Measurements from ENCODE around the gene APEH.

The APEH gene

GRCh38 chr3:49652218-49652902, 21.8 kb upstream of the APEH start:
- DNase-seq: no peak

DNA sequence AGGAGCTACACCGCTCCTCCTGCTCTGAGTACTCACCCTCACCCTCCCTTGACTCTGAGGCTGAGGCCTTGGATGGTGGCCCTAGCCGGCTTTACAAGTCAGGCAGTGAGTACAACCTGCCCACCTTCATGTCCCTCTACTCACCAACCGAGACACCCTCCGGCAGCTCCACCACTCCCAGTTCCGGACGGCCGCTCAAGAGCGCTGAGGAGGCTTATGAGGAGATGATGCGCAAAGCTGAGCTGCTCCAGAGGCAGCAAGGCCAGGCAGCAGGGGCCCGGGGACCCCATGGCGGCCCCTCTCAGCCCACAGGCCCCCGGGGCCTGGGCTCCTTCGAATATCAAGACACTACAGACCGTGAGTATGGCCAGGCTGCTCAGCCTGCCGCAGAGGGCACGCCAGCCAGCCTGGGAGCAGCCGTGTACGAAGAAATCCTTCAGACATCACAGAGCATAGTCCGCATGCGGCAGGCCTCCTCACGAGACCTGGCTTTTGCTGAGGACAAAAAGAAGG, 21.2 kb upstream of the APEH start:
- no peak for DNase-seq

DNA sequence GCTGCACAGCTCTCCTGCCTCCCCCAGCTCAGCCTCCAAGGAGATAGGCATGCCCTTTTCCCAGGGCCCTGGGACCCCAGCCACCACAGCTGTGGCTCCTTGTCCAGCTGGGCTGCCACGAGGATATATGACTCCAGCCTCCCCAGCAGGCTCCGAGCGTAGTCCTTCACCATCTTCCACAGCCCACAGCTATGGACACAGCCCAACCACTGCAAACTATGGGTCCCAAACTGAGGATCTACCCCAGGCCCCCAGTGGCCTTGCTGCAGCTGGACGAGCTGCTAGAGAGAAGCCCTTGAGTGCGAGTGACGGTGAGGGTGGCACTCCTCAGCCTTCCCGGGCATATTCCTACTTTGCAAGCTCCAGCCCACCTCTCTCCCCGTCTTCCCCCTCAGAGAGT, 20.5 kb upstream of the APEH start:
- no peak for DNase-seq

GRCh38 chr3:49654176-49654825, 19.9 kb upstream of the APEH start:
- no peak for DNase-seq

DNA sequence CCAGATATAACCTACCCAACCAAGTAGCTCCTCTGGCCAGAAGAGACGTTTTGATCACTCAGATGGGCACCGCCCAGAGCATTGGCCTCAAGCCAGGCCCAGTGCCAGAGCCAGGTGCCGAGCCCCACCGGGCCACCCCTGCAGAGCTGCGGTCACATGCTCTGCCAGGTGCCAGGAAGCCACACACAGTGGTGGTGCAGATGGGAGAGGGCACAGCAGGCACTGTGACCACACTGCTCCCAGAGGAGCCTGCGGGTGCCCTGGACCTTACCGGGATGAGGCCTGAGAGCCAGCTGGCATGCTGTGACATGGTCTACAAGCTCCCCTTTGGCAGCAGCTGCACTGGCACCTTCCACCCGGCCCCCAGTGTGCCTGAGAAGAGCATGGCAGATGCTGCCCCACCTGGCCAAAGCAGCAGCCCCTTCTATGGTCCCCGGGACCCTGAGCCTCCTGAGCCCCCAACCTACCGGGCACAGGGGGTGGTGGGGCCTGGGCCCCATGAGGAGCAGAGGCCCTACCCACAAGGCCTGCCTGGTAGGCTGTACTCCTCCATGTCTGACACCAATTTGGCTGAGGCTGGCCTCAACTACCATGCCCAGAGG, 19.1 kb upstream of the APEH start:
- DNase-seq: no peak

DNA sequence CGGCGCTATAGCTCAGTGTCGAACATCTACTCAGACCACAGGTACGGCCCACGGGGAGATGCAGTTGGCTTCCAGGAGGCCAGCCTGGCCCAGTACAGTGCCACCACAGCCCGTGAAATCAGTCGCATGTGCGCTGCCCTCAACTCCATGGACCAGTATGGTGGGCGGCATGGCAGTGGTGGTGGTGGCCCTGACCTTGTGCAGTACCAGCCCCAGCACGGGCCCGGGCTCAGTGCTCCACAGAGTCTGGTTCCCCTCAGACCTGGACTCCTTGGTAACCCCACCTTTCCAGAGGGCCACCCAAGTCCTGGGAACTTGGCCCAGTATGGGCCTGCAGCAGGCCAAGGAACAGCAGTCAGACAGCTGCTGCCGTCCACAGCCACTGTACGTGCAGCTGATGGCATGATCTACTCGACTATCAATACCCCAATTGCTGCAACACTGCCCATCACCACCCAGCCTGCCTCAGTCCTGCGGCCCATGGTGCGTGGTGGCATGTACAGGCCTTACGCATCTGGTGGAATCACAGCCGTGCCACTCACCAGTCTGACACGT, 18.3 kb upstream of the APEH start:
- no peak for DNase-seq

DNA sequence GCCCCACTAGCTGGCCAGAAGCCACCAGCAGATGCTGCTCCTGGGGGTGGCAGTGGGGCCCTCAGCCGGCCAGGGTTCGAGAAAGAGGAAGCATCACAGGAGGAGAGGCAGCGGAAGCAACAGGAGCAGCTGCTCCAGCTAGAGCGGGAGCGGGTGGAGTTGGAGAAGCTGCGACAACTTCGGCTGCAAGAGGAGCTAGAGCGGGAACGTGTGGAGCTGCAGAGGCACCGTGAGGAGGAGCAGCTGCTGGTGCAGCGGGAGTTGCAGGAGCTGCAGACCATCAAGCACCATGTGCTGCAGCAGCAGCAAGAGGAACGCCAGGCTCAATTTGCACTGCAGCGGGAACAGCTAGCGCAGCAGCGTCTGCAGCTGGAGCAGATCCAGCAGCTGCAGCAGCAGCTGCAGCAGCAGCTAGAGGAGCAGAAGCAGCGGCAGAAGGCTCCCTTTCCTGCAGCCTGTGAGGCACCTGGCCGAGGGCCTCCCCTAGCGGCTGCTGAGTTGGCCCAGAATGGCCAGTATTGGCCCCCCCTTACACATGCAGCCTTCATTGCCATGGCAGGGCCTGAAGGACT, 17.5 kb upstream of the APEH start:
- DNase-seq: no peak

GRCh38 chr3:49657208-49657915, 16.8 kb upstream of the APEH start:
- DNase-seq: no peak

DNA sequence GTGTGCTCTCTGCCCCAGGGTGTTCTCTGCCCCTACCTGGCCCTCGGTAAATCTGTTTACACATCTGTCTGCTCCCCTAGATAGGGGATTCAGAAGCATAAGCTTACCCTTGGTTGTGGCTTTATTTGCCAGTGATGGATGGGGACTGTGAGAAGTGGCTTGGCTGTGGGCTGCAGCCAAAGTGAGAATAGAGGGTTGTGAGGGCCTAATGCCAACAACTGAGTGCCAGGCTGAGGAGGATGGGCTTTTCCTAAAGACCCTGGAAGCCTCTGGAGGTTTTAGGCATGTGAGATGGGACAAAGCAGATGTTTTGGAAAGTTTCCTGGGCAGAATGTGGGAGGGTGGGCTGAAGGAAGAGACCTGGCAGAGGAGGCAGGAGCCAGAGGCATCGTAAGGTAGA, 15.4 kb upstream of the APEH start:
- no peak for DNase-seq

DNA sequence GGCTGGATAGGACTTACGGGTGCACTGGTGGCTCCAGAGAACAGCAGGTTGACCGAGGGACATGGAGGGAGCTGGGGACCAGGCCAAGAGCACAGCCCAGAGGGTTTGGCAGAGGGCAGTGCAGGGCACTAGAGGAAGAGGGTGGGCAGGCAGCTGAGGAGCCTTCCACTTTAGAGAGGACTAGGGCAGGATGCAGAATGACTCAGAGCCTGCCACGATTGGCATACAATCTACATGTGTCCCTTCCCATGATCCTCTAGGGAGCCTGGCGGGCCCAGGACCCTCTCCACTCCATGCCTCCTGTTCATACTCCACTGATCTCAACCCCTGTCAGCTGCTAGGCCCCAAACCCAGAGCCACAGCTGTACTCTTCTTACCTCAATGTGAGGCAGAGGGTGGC, 14.4 kb upstream of the APEH start:
- DNase-seq: no peak

DNA sequence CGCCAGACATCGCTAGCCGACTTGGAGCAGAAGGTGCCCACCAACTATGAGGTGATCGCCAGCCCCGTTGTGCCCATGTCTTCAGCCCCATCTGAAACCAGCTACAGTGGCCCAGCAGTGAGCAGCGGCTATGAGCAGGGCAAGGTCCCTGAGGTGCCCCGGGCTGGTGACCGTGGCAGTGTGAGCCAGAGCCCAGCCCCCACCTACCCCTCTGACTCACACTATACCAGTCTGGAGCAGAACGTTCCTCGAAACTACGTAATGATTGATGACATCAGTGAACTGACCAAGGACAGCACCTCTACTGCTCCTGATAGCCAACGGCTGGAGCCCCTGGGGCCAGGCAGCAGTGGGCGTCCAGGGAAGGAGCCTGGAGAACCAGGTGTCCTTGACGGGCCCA, 12.9 kb upstream of the APEH start:
- DNase-seq: no peak

DNA sequence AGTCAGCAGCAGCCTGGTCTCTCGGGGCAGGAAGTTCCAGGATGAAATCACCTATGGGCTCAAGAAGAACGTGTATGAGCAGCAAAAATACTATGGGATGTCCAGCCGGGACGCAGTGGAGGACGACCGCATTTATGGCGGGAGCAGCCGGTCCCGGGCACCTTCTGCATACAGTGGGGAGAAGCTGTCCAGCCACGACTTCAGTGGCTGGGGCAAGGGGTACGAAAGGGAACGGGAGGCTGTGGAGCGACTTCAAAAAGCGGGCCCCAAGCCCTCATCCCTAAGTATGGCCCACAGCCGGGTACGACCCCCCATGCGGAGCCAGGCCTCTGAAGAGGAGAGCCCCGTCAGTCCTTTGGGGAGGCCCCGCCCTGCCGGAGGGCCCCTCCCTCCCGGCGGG, 12.1 kb upstream of the APEH start:
- DNase-seq: no peak

DNA sequence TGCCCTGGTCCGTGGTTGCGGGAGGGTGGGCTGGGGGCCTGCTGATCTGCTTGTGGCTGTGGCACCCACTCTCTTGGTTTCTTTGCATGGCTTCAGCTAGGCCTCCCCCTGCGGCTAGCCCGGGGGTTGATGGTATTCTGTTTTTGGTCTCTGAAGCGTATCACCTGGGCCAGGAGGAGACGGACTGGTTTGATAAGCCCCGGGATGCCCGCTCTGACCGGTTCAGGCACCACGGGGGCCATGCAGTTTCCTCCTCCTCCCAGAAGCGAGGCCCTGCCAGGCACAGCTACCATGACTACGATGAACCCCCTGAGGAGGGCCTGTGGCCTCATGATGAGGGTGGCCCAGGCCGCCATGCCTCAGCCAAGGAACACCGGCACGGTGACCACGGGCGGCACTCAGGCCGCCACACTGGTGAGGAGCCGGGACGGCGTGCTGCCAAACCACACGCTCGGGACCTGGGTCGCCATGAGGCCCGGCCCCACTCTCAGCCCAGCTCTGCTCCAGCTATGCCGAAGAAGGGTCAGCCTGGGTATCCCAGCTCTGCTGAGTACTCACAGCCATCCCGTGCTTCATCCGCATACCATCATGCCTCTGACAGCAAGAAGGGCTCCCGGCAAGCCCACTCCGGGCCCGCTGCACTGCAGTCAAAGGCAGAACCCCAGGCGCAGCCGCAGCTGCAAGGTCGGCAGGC, 11.3 kb upstream of the APEH start:
- no peak for DNase-seq

DNA sequence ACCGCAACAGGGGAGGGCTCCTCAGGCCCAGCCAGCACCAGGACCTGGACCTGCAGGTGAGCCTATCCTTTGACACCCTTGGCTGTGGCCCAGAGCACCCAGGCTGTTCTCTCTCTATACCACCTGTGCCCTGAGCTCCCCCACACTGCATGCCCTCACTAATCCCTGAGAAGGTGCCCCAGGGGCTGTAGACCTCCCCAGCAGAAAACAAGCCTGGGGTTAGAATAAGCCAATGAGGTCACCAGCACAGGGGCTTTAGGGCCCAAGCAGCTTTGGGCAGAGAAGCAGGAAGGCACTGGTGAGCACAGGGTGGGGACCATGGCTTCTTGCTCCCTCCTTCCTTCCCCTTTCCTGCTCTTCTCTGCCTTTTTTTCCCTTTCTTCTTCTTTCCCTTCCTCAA, 10.3 kb upstream of the APEH start:
- DNase-seq: no peak

DNA sequence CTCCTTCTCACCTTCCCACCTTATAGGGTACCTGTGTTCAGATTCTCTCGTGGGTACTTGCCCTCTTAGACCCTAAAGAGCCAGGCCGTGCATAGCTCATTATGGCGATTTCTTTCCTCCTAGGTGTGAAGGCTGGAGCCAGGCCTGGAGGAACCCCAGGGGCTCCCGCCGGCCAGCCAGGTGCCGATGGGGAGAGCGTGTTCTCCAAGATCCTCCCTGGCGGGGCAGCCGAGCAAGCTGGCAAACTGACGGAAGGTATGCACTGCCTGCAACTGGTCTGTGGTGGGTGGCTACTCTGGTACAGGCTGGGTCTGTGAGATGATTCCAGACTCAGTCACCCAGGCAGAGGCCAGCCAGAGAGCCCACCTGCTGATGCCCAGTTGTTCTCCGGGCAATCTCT, 9.9 kb upstream of the APEH start:
- no peak for DNase-seq

DNA sequence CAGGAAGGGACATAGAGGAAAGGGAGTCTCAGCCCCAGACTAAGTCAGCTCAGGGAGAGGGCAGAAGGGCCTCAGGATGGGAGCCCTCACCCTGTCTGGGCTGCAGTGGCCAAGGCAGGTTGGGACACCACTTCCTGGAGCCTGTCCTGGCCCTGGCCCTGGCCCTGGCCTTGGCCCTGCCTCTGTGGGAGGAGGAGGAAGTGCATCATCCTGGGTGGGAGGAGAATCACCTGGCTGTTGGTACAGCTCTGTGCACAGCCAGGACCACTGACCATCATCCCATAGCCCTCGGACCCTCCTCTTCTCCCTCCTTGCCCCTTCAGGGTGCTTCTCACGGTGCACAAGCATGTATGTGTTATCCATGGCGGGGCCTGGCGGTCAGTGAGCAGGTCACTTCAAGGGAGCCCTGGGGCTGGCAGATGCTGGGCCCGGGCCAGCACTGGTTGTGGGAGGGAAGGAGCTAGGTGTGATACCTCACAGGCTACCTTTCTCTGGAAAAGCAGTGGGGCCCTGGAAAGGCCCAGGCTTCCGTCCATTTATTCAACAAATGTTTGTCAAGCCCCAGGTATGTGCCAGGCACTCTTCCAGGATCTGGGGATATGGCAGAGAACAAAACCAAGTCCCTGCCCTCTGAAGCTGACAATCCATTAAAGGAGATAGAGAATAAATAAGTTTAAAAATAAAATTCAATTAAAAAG, 8.2 kb upstream of the APEH start:
- no peak for DNase-seq

DNA sequence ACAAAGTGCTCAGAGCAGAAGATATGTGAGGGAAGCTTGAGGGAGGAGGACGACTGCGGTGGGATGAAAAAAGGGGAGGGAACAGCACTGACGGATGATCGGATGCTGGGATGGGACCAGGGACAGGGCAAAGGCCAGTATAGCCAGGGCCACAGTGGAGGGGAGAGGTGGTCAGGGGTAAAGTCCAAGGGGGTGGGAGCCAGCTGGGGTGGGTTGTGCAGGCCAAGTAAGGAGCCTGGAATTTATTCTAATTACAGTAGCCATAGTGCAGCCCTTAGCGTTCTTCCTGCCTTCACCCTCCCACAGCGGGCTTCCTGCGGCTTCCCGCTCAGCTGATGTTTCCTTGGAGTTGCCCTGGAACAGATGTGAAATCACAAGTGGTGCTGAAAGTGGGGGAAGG, 7.6 kb upstream of the APEH start:
- no peak for DNase-seq

GRCh38 chr3:49667701-49668413, 6.3 kb upstream of the APEH start:
- DNase-seq: no peak

- DNase-seq: no peak
These were observed 5.7 kb upstream of the APEH start for GRCh38 chr3:49668414-49668797.

- no peak for DNase-seq
These were observed 5.3 kb upstream of the APEH start for GRCh38 chr3:49668861-49669260.

GRCh38 chr3:49669352-49669751, 4.8 kb upstream of the APEH start:
- no peak for DNase-seq

Data from CD4-positive, alpha-beta T cell treated with Interferon alpha-2 for 1 hour (primary cell).